Measurements from ENCODE around the gene BBS9. TPM values are rescaled to one million over a fixed set of nuclear protein-coding genes. Genes with fewer than 3 reads are reported as not detected.
"Not testable (repeated sequence)": the region's sequence is repeated elsewhere in the genome, so short reads cannot be mapped to it uniquely, and the experiment has no call there.

BBS9 gene
- total and polyA plus RNA-seq, 2 experiments from 2014 or later: 27.2 to 66.1 TPM

- H3K4me1 ChIP-seq (ENCODE audit: insufficient read depth); H3K9me2 ChIP-seq (ENCODE audit: insufficient read depth); ATAC-seq; H4K20me1 ChIP-seq (replicated peaks; ENCODE audit: insufficient read depth); H3K4me3 Mint-ChIP-seq; H3K4me2 ChIP-seq; H3K27ac ChIP-seq (ENCODE audit: low read depth); DNase-seq (ENCODE audit: low spot score); H3K27me3 ChIP-seq (ENCODE audit: insufficient read depth); H2AFZ ChIP-seq; H3K27ac Mint-ChIP-seq; H3K4me1 Mint-ChIP-seq; H3K79me2 ChIP-seq (replicated peaks; ENCODE audit: insufficient read depth); H3K27me3 Mint-ChIP-seq (ENCODE audit: insufficient read depth, low read depth, poor library complexity); H3K4me3 ChIP-seq; H3F3A ChIP-seq (replicated peaks; ENCODE audit: low read depth); H3K36me3 ChIP-seq (ENCODE audit: insufficient read depth): not testable (repeated sequence)
- peaks cover 38% of the 10 kb centered on the region for H3K36me3 Mint-ChIP-seq (ENCODE audit: low read depth)
- H3K9me3 Mint-ChIP-seq: peaks cover 50% of the 10 kb centered on the region
These were observed 174.7 kb downstream of the BBS9 start for GRCh38 chr7:33303978-33304557.

DNA sequence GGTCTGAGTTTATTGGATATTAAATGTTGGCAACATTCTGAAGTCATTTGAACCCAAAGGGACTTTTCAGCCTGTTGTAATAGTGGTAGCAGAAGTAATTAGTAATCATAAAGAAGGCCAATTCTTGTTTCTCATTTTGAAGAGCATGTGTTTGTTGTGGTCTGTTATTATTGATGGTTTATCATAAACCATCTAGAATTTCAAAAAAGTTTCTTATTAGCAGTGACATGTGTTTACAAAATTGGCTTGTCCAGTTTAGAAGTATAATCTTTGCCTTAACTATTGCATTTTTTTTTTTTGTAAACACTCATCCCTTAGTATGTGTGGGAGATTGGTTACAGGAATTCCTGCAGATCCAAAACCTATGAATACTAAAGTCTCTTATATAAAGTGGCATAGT, 177.8 kb downstream of the BBS9 start:
- Histone ChIP-seq H3F3A (replicated peaks; ENCODE audit: low read depth) (no peaks in the 10 kb centered on the region), H3K4me3 (no peak overlapping the region), H3K9me2 (ENCODE audit: insufficient read depth) (no peaks in the 10 kb centered on the region; the same call in 1 of the 2 replicates), H3K79me2 (replicated peaks; ENCODE audit: insufficient read depth) (no peaks in the 10 kb centered on the region), H2AFZ (no peak overlapping the region), H4K20me1 (replicated peaks; ENCODE audit: insufficient read depth) (no peaks in the 10 kb centered on the region), H3K27ac (ENCODE audit: low read depth) (no peak overlapping the region), H3K4me1 (ENCODE audit: insufficient read depth) (no peaks in the 10 kb centered on the region), H3K27me3 (ENCODE audit: insufficient read depth) (no peaks in the 10 kb centered on the region), H3K4me2 (no peak overlapping the region), H3K36me3 (ENCODE audit: insufficient read depth) (peaks cover 6% of the 10 kb centered on the region; the same call in 1 of the 2 replicates)
- no peak for DNase-seq (ENCODE audit: low spot score)
- Mint-ChIP-seq H3K9me3 (peaks cover 31% of the 10 kb centered on the region), H3K36me3 (ENCODE audit: low read depth) (peaks cover 28% of the 10 kb centered on the region), H3K4me3 (no peak overlapping the region), H3K4me1 (no peaks in the 10 kb centered on the region), H3K27me3 (ENCODE audit: insufficient read depth, low read depth, poor library complexity) (no peaks in the 10 kb centered on the region), H3K27ac (no peak overlapping the region)
- ATAC-seq: no peak
- TF ChIP-seq, protein P1, sequence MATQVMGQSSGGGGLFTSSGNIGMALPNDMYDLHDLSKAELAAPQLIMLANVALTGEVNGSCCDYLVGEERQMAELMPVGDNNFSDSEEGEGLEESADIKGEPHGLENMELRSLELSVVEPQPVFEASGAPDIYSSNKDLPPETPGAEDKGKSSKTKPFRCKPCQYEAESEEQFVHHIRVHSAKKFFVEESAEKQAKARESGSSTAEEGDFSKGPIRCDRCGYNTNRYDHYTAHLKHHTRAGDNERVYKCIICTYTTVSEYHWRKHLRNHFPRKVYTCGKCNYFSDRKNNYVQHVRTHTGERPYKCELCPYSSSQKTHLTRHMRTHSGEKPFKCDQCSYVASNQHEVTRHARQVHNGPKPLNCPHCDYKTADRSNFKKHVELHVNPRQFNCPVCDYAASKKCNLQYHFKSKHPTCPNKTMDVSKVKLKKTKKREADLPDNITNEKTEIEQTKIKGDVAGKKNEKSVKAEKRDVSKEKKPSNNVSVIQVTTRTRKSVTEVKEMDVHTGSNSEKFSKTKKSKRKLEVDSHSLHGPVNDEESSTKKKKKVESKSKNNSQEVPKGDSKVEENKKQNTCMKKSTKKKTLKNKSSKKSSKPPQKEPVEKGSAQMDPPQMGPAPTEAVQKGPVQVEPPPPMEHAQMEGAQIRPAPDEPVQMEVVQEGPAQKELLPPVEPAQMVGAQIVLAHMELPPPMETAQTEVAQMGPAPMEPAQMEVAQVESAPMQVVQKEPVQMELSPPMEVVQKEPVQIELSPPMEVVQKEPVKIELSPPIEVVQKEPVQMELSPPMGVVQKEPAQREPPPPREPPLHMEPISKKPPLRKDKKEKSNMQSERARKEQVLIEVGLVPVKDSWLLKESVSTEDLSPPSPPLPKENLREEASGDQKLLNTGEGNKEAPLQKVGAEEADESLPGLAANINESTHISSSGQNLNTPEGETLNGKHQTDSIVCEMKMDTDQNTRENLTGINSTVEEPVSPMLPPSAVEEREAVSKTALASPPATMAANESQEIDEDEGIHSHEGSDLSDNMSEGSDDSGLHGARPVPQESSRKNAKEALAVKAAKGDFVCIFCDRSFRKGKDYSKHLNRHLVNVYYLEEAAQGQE (IDR thresholded peaks at IDR 0.05; ENCODE audit: unreplicated experiment): no peak
- TF ChIP-seq JUNB (IDR thresholded peaks at IDR 0.05; ENCODE audit: unreplicated experiment) (no peak), ZNF114 (CRISPR knock-in tag; IDR thresholded peaks at IDR 0.05) (no peak), NANOG (IDR thresholded peaks at IDR 0.05; ENCODE audit: borderline replicate concordance) (no peak), EZH2phosphoT487 (IDR thresholded peaks at IDR 0.05; ENCODE audit: unreplicated experiment) (no peak), POLR2AphosphoS5 (IDR thresholded peaks at IDR 0.05; ENCODE audit: low read depth) (no peak), STAT1 (IDR thresholded peaks at IDR 0.05; ENCODE audit: unreplicated experiment) (no peak), EZH2 (IDR thresholded peaks at IDR 0.05; ENCODE audit: low read depth, unreplicated experiment) (no peak), ZNF462 (CRISPR knock-in tag; IDR thresholded peaks at IDR 0.05) (no peak), ZNF331 (CRISPR knock-in tag; IDR thresholded peaks at IDR 0.05; ENCODE audit: low read depth) (no peak), ETS1 (IDR thresholded peaks at IDR 0.05) (no peak)

Measured in GM23338 (cell line).